ENCODE data around the gene SPIN2B.
"Not testable (repeated sequence)": the region's sequence is repeated elsewhere in the genome, so short reads cannot be mapped to it uniquely, and the experiment has no call there.

The SPIN2B gene

DNA sequence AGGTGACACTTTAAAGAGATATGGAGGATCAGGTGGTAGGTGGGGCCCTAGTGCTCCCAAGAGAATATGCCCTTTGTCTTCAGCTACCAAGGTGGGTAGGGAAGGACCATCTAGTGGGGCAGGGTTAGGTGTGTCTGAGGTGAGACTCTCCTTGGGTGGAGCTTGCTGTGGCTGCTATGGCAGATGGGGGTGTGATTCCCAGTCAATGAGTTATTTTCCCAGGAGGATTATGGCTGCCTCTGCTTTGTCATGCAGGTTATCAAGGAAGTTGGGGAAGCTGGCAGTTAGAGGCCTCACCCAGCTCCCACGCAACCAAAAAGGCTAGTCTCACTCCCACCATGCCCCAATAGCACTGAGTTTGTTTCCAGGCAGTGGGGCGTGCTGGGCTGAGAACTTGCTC lies 33.8 kb upstream of the SPIN2B start:
- no peak for ATAC-seq
- no peak for TF ChIP-seq ZNF70 (CRISPR knock-in tag; IDR thresholded peaks at IDR 0.05)
- no peak for TF ChIP-seq CSDC2 (CRISPR knock-in tag; IDR thresholded peaks at IDR 0.05)
- TF ChIP-seq OSR1 (CRISPR knock-in tag; IDR thresholded peaks at IDR 0.05), result no peak
- TF ChIP-seq ZNF565 (CRISPR knock-in tag; conservative IDR thresholded peaks at IDR 0.05; ENCODE audit: low read depth), result no peak
- no peak for TF ChIP-seq ZFP30 (CRISPR knock-in tag; IDR thresholded peaks at IDR 0.05)
- TF ChIP-seq ARNTL (CRISPR knock-in tag; IDR thresholded peaks at IDR 0.05; ENCODE audit: borderline replicate concordance, low read depth), result no peak
- TF ChIP-seq, protein P1, sequence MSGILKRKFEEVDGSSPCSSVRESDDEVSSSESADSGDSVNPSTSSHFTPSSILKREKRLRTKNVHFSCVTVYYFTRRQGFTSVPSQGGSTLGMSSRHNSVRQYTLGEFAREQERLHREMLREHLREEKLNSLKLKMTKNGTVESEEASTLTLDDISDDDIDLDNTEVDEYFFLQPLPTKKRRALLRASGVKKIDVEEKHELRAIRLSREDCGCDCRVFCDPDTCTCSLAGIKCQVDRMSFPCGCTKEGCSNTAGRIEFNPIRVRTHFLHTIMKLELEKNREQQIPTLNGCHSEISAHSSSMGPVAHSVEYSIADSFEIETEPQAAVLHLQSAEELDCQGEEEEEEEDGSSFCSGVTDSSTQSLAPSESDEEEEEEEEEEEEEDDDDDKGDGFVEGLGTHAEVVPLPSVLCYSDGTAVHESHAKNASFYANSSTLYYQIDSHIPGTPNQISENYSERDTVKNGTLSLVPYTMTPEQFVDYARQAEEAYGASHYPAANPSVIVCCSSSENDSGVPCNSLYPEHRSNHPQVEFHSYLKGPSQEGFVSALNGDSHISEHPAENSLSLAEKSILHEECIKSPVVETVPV (CRISPR knock-in tag; IDR thresholded peaks at IDR 0.05), result no peak
- TF ChIP-seq, protein P2, sequence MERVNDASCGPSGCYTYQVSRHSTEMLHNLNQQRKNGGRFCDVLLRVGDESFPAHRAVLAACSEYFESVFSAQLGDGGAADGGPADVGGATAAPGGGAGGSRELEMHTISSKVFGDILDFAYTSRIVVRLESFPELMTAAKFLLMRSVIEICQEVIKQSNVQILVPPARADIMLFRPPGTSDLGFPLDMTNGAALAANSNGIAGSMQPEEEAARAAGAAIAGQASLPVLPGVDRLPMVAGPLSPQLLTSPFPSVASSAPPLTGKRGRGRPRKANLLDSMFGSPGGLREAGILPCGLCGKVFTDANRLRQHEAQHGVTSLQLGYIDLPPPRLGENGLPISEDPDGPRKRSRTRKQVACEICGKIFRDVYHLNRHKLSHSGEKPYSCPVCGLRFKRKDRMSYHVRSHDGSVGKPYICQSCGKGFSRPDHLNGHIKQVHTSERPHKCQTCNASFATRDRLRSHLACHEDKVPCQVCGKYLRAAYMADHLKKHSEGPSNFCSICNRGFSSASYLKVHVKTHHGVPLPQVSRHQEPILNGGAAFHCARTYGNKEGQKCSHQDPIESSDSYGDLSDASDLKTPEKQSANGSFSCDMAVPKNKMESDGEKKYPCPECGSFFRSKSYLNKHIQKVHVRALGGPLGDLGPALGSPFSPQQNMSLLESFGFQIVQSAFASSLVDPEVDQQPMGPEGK (CRISPR knock-in tag; IDR thresholded peaks at IDR 0.05; ENCODE audit: borderline replicate concordance), result no peak

DNA sequence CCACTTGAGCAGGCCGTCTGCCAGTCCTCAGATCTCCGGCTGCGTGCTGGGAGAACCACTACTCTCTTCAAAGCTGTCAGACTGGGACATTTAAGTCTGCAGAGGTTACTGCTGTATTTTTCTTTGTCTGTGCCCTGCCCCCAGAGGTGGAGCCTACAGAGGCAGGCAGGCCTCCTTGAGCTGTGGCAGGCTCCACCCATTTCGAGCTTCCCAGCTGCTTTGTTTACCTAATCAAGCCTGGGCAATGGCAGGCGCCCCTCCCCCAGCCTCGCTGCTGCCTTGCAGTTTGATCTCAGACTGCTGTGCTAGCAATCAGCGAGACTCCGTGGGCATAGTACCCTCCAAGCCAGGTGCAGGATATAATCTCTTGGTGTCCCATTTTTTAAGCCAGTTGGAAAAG lies 30.9 kb upstream of the SPIN2B start:
- not testable (repeated sequence) for ATAC-seq

DNA sequence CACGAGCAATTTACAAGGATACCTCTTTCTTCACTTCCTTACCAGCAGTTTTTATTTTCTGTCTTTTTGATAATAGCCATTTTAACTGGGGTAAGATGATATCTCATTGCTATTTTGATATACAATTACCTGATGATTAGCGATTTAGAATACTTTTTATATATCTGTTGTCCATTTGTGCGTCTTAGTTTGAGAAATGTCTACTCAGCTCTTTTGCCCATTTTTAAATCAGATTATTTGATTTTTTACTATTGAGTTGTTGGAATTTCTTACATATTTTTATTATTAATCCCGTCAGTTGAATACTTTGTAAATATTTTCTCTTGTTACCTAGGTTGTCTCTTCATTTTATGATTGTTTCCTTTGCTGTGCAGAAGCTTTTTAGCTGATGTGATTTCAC lies 17.3 kb upstream of the SPIN2B start:
- TF ChIP-seq ISL1 (CRISPR knock-in tag; IDR thresholded peaks at IDR 0.05) (no peak), CSDC2 (CRISPR knock-in tag; IDR thresholded peaks at IDR 0.05) (no peak), ZNF70 (CRISPR knock-in tag; IDR thresholded peaks at IDR 0.05) (no peak)
- ATAC-seq, result no peak

DNA sequence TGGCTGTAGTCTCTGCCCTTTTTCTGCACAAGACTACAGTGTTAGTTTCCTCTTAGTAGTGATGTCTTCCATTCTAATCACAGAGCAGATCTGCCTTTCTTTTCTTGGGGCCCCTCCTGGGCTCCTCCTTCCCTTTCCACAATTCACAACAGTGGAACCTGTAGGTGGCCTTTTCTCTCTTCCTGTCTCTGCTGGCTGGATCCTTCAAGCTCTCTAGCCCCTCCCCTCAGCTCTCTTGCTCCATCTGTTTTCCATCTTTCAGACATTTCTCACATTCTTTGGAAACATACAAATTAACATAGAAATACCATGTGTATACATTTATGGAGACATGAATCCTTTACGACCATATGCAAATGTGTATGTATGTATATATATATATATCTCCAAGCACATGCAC lies 16.2 kb upstream of the SPIN2B start:
- TF ChIP-seq RARB (CRISPR knock-in tag; IDR thresholded peaks at IDR 0.05) (no peak), GLIS3 (CRISPR knock-in tag; IDR thresholded peaks at IDR 0.05) (no peak), BACH2 (CRISPR knock-in tag; IDR thresholded peaks at IDR 0.05; ENCODE audit: borderline replicate concordance) (no peak), OSR1 (CRISPR knock-in tag; IDR thresholded peaks at IDR 0.05) (no peak), ZC3H10 (CRISPR knock-in tag; IDR thresholded peaks at IDR 0.05) (no peak), ZNF8 (CRISPR knock-in tag; IDR thresholded peaks at IDR 0.05) (no peak), TCF4 (CRISPR knock-in tag; IDR thresholded peaks at IDR 0.05; ENCODE audit: borderline replicate concordance) (no peak), PPARA (CRISPR knock-in tag; IDR thresholded peaks at IDR 0.05; ENCODE audit: borderline replicate concordance) (no peak), ZNF70 (CRISPR knock-in tag; IDR thresholded peaks at IDR 0.05) (no peak), ISL1 (CRISPR knock-in tag; IDR thresholded peaks at IDR 0.05) (no peak), ZFP30 (CRISPR knock-in tag; IDR thresholded peaks at IDR 0.05) (no peak), CSDC2 (CRISPR knock-in tag; IDR thresholded peaks at IDR 0.05) (no peak), ZFP3 (CRISPR knock-in tag; IDR thresholded peaks at IDR 0.05) (no peak), SNAI2 (CRISPR knock-in tag; IDR thresholded peaks at IDR 0.05) (no peak), ZNF565 (CRISPR knock-in tag; conservative IDR thresholded peaks at IDR 0.05; ENCODE audit: low read depth) (no peak), ESRRG (CRISPR knock-in tag; IDR thresholded peaks at IDR 0.05) (no peak)
- TF ChIP-seq, protein P1 (CRISPR knock-in tag; IDR thresholded peaks at IDR 0.05), result no peak
- TF ChIP-seq, protein P3, sequence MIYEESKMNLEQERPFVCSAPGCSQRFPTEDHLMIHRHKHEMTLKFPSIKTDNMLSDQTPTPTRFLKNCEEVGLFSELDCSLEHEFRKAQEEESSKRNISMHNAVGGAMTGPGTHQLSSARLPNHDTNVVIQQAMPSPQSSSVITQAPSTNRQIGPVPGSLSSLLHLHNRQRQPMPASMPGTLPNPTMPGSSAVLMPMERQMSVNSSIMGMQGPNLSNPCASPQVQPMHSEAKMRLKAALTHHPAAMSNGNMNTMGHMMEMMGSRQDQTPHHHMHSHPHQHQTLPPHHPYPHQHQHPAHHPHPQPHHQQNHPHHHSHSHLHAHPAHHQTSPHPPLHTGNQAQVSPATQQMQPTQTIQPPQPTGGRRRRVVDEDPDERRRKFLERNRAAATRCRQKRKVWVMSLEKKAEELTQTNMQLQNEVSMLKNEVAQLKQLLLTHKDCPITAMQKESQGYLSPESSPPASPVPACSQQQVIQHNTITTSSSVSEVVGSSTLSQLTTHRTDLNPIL (CRISPR knock-in tag; IDR thresholded peaks at IDR 0.05; ENCODE audit: low read depth), result no peak
- TF ChIP-seq, protein P4, sequence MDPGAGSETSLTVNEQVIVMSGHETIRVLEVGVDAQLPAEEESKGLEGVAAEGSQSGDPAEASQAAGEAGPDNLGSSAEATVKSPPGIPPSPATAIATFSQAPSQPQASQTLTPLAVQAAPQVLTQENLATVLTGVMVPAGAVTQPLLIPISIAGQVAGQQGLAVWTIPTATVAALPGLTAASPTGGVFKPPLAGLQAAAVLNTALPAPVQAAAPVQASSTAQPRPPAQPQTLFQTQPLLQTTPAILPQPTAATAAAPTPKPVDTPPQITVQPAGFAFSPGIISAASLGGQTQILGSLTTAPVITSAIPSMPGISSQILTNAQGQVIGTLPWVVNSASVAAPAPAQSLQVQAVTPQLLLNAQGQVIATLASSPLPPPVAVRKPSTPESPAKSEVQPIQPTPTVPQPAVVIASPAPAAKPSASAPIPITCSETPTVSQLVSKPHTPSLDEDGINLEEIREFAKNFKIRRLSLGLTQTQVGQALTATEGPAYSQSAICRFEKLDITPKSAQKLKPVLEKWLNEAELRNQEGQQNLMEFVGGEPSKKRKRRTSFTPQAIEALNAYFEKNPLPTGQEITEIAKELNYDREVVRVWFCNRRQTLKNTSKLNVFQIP (CRISPR knock-in tag; IDR thresholded peaks at IDR 0.05; ENCODE audit: borderline replicate concordance, low read depth), result no peak
- peak; percentile 59 for ATAC-seq

DNA sequence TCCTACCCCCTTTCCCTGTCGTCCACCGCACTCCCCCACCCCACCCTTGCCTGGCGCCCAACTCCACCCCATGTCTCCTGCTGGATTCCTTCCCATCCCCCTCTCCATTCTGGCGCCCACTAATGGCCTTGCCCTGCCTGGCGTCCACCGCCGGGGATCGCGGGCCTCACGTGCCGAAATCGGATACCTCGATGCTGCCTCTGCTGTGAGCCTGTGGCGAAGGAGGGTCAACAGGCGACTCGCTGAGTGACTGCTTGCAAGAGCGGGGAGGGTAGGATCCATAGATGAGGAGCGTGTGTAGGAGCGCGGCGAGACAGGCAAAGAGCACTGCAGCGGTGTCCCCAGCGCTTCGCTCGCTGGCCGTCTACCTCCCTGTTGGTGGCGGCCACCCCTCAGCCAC lies 15.7 kb upstream of the SPIN2B start, which contains the start of gene SPIN2A:
Gene SPIN2A, minus strand, starts transcription at position 325 of the 400 bp plus-strand sequence. CDS start 800 bp downstream, outside the sequence.
- not testable (repeated sequence) for ATAC-seq

DNA sequence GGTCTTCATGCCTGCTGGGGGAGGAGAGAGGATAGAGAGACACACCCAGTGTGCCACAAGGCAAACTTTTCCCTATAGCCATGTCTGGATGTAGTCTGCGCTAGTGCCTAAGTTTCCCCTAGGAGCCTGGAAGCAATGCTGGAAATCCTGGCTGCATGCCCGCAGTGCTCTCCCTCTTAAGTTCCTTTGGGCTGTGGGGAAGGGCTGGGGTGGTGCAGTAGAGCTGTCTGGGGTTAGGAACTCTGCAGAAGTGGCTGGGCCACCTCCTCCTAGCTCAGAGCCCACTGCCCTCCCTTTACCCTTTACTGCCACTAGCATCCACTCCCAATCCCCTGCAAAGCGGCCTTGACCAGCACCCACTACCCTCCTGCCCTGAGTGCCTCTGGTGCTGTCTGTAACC lies 15.2 kb upstream of the SPIN2B start:
- not testable (repeated sequence) for ATAC-seq
